Breast epithelium (tissue), 4 donors: Measurements from ENCODE around the gene TMEM236. TPM values are rescaled to one million over a fixed set of nuclear protein-coding genes. Genes with fewer than 3 reads are reported as not detected.

Experiments
- DNase-seq, 2 donors: peaks; one replicate each; pipeline ENCODE4 v3.0.0-alpha.2; 2019; ENCODE audit warnings: low spot score in 2 of 2
- H3K27ac ChIP-seq, 2 donors: fragments of 200-600 bp; sonication (generic) in 1 of 2; one replicate each; pipeline ENCODE4 v1.5.1; 2016 to 2019; ENCODE audit warnings: mild to moderate bottlenecking in 1 of 2
- H3K27me3 ChIP-seq, 2 donors: fragments of 200-600 bp; sonication (generic) in 1 of 2; one replicate each; pipeline versions ENCODE4 v1.5.1 to v1.6.0; 2017 to 2019; ENCODE audit warnings: control low read depth in 1 of 2, mild to moderate bottlenecking in 1 of 2
- H3K36me3 ChIP-seq: fragments of 200-600 bp; one replicate; pipeline ENCODE4 v1.5.1; 2019
- H3K4me1 ChIP-seq, 2 donors: fragments of 200-600 bp; sonication (generic); one replicate each; pipeline ENCODE4 v1.5.1; 2016 to 2019; ENCODE audit warnings: control low read depth in 1 of 2
- H3K4me3 ChIP-seq, 3 donors: fragments of 200-600 bp; sonication (generic); 1 replicate in 2 of 3; 2 replicates in 1 of 3; pipeline ENCODE4 v1.5.1; 2016 to 2019; ENCODE audit warnings: mild to moderate bottlenecking in 3 of 3, moderate library complexity in 2 of 3
- H3K9me3 ChIP-seq, 2 donors: fragments of 200-600 bp; sonication (generic) in 1 of 2; one replicate each; pipeline ENCODE4 v1.5.1; 2016 to 2019; ENCODE audit warnings: control low read depth in 1 of 2
- CTCF ChIP-seq, 3 donors: fragments of 450-650 bp; IDR thresholded peaks; one replicate each; pipeline ENCODE4 v1.5.1; 2016 to 2017; ENCODE audit warnings: antibody characterized with exemption in 3 of 3, mild to moderate bottlenecking in 3 of 3, moderate library complexity in 3 of 3
- POLR2A ChIP-seq: fragments of 450-650 bp; IDR thresholded peaks from one replicate; pipeline ENCODE4 v1.6.1; 2016; ENCODE audit warnings: antibody characterized with exemption, mild to moderate bottlenecking, moderate library complexity
- POLR2AphosphoS5 ChIP-seq, 3 donors: sonication (generic); formaldehyde crosslinking; IDR thresholded peaks; one replicate each; pipeline ENCODE4 v1.6.1; 2017; ENCODE audit warnings: antibody characterized with exemption in 3 of 3
- intact Hi-C: fragments of 100-400 bp; cut with DNase I; formaldehyde crosslinking; loops from one replicate; pipeline ENCODE4 v1.15.1; 2023; ENCODE audit warnings: low total_unique reads
- total RNA-seq, 3 donors: library from RNA; depleted of rRNA; stranded (reverse); fragments of >200 nt; gene quantifications; one replicate each; pipeline ENCODE4 v1.1.0, GENCODE V29; 2016

TMEM236 gene
- total RNA-seq, 3 donors from 2014 or later: 0.59 to 2.9 (median 0.66) TPM

- Histone ChIP-seq H3K4me1 (no peaks in the 10 kb centered on the region), H3K4me3 (no peak overlapping the region), H3K36me3 (no peaks in the 10 kb centered on the region), H3K27me3 (no peaks in the 10 kb centered on the region), H3K27ac (no peak overlapping the region), H3K9me3 (no peaks in the 10 kb centered on the region)
- TF ChIP-seq CTCF (IDR thresholded peaks at IDR 0.05): no peak
- no peak for TF ChIP-seq POLR2A
- no peak for TF ChIP-seq POLR2AphosphoS5 (IDR thresholded peaks at IDR 0.05)
- intact Hi-C loops: no loop called here
- no peak for DNase-seq
Observed at GRCh38 chr10:17790651-17791050, 38.6 kb downstream of the TMEM236 start.

- no peaks in the 10 kb centered on the region for H3K36me3 ChIP-seq
- no peak for DNase-seq
- H3K4me1 ChIP-seq: no peaks in the 10 kb centered on the region
- no peak overlapping the region for H3K4me3 ChIP-seq
- H3K27me3 ChIP-seq: no peaks in the 10 kb centered on the region
- intact Hi-C loops: no loop called here
- no peaks in the 10 kb centered on the region for H3K9me3 ChIP-seq
- TF ChIP-seq POLR2AphosphoS5 (IDR thresholded peaks at IDR 0.05): no peak
- no peak for TF ChIP-seq POLR2A
- TF ChIP-seq CTCF (IDR thresholded peaks at IDR 0.05): no peak
- H3K27ac ChIP-seq: no peak overlapping the region
Observed at GRCh38 chr10:17792991-17793390, 41.0 kb downstream of the TMEM236 start.

DNA sequence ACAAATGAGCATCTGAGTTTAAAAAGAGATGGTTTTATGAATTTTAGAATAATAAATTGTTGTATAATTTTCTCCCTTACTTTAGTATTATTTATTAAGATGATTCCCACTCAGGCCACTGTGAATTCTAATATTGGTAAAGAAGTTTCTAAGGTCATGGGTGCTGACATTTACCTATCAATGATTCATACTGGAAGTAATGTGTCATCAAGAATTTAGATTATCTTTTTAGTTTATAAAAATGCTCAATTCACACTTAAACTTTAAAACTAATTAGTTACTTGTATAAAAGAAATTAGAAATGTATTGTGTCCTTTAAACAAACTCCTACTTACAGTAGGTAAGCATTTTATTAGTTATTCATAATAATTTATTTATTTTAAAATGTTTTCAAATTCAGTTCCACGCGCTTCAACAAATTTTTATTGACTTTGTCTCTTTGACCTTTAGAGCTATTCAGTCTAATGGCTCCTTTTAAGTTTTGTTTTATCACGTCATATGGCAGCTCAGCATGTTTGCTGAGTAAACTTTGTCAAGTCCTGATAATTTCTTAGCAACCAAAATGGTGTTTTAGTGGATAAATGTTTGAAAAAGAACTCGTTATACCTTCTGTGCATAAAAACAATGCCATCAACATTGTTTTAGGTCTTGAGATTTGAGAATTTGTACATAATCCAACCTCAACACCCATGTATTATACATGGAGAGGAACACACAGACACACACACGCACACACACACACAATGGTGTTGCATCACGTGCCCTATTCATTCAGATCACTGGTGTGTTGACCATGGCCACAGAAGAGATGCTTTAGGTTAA is 42.0 kb downstream of the TMEM236 start:
- H3K27me3 ChIP-seq: no peaks in the 10 kb centered on the region
- intact Hi-C loops: no loop called here
- no peak overlapping the region for H3K4me3 ChIP-seq
- H3K4me1 ChIP-seq: no peaks in the 10 kb centered on the region
- no peak for DNase-seq
- H3K36me3 ChIP-seq: no peaks in the 10 kb centered on the region
- no peak overlapping the region for H3K27ac ChIP-seq
- H3K9me3 ChIP-seq: no peaks in the 10 kb centered on the region
- TF ChIP-seq CTCF (IDR thresholded peaks at IDR 0.05) (no peak), POLR2A (no peak), POLR2AphosphoS5 (IDR thresholded peaks at IDR 0.05) (no peak)

DNA sequence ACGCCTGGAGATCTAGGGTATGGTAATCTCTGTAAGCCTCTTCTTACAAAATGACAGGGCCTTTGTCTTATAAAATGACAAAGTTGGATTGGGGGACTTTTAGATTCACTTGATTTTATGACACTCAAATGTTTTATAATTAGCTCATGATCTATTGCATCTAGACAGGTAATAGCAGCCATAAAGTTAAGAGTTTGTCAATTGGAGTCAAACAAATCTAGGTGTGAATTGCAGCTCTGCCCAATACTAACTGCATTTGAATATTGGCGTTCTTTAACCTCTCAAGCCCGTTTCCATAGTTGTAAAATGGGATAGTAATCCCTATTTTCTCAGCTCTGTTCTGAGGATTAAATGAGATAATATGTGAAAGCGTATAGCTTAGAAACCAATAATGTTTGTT is 43.1 kb downstream of the TMEM236 start:
- no peaks in the 10 kb centered on the region for H3K4me1 ChIP-seq

GRCh38 chr10:17795813-17796594 is 44.0 kb downstream of the TMEM236 start:
- DNase-seq: no peak
- Histone ChIP-seq H3K9me3 (no peaks in the 10 kb centered on the region), H3K4me1 (no peaks in the 10 kb centered on the region), H3K4me3 (no peak overlapping the region), H3K36me3 (no peaks in the 10 kb centered on the region), H3K27ac (no peak overlapping the region), H3K27me3 (no peaks in the 10 kb centered on the region)
- intact Hi-C loops: no loop called here
- TF ChIP-seq CTCF (IDR thresholded peaks at IDR 0.05) (no peak), POLR2AphosphoS5 (IDR thresholded peaks at IDR 0.05) (no peak), POLR2A (no peak)

More for the DNA sequence above, 43.1 kb downstream of the TMEM236 start:
- Histone ChIP-seq H3K27ac (no peak overlapping the region), H3K27me3 (no peaks in the 10 kb centered on the region), H3K36me3 (no peaks in the 10 kb centered on the region), H3K4me3 (no peak overlapping the region), H3K9me3 (no peaks in the 10 kb centered on the region)
- intact Hi-C loops: no loop called here
- DNase-seq: no peak
- TF ChIP-seq POLR2A: no peak
